HEK293 (cell line): ENCODE results near the gene C16orf86.
A peak's percentile ranks its signal among the peaks of the same experiment; 100 is the strongest.

Experiments used
- HOXC10 ChIP-seq: sonication (generic); formaldehyde crosslinking; IDR thresholded peaks from 2 replicates; pipeline ENCODE4 v1.8.1; 2023; ENCODE audit warnings: mild to moderate bottlenecking, missing genetic modification reagents
- KLF1 ChIP-seq: fragments of 450-650 bp; formaldehyde crosslinking; IDR thresholded peaks from 2 replicates; pipeline ENCODE4 v1.5.1; 2016; ENCODE audit warnings: missing biosample characterization, missing genetic modification characterization
- KLF10 ChIP-seq: fragments of 450-650 bp; IDR thresholded peaks from 2 replicates; pipeline ENCODE4 v1.5.1; 2018; ENCODE audit warnings: missing biosample characterization, mild to moderate bottlenecking, missing genetic modification characterization
- KLF17 ChIP-seq: fragments of 450-650 bp; formaldehyde crosslinking; IDR thresholded peaks from 2 replicates; pipeline ENCODE4 v1.5.1; 2016; ENCODE audit warnings: missing biosample characterization, missing genetic modification characterization
- SP2 ChIP-seq: fragments of 450-650 bp; formaldehyde crosslinking; IDR thresholded peaks from 2 replicates; pipeline ENCODE4 v1.5.1; 2016; ENCODE audit warnings: missing biosample characterization, missing genetic modification characterization
- SP3 ChIP-seq: fragments of 450-650 bp; formaldehyde crosslinking; IDR thresholded peaks from 2 replicates; pipeline ENCODE4 v1.5.1; 2016; ENCODE audit warnings: missing biosample characterization, missing genetic modification characterization
- ZBTB20 ChIP-seq: fragments of 450-650 bp; formaldehyde crosslinking; IDR thresholded peaks from 2 replicates; pipeline ENCODE4 v1.5.1; 2016; ENCODE audit warnings: missing biosample characterization, missing genetic modification characterization
- ZEB2 ChIP-seq: fragments of 450-650 bp; formaldehyde crosslinking; IDR thresholded peaks from 2 replicates; pipeline ENCODE4 v1.5.1; 2016; ENCODE audit warnings: missing biosample characterization, missing genetic modification characterization
- ZNF138 ChIP-seq: fragments of 450-650 bp; formaldehyde crosslinking; IDR thresholded peaks from 2 replicates; pipeline ENCODE4 v1.5.1; 2016; ENCODE audit warnings: missing biosample characterization, missing genetic modification characterization, borderline replicate concordance
- ZNF157 ChIP-seq: fragments of 450-650 bp; formaldehyde crosslinking; IDR thresholded peaks from 2 replicates; pipeline ENCODE4 v1.5.1; 2016; ENCODE audit warnings: missing biosample characterization, missing genetic modification characterization
- ZNF223 ChIP-seq: fragments of 450-650 bp; formaldehyde crosslinking; IDR thresholded peaks from 2 replicates; pipeline ENCODE4 v1.5.1; 2016; ENCODE audit warnings: missing biosample characterization, missing genetic modification characterization
- ZNF24 ChIP-seq: fragments of 450-650 bp; formaldehyde crosslinking; IDR thresholded peaks from 2 replicates; pipeline ENCODE4 v1.5.1; 2016; ENCODE audit warnings: missing biosample characterization, missing genetic modification characterization
- ZNF335 ChIP-seq: fragments of 450-650 bp; formaldehyde crosslinking; conservative IDR thresholded peaks from 2 replicates; pipeline ENCODE4 v1.5.1; 2016; ENCODE audit warnings: missing biosample characterization, missing genetic modification characterization
- ZNF561 ChIP-seq: fragments of 450-650 bp; IDR thresholded peaks from 2 replicates; pipeline ENCODE4 v1.5.1; 2018; ENCODE audit warnings: missing biosample characterization, missing genetic modification characterization, borderline replicate concordance
- ZNF639 ChIP-seq: fragments of 450-650 bp; formaldehyde crosslinking; IDR thresholded peaks from 2 replicates; pipeline ENCODE4 v1.5.1; 2016; ENCODE audit warnings: missing biosample characterization, missing genetic modification characterization
- ZNF704 ChIP-seq: fragments of 450-650 bp; formaldehyde crosslinking; IDR thresholded peaks from 2 replicates; pipeline ENCODE4 v1.5.1; 2016; ENCODE audit warnings: missing biosample characterization, missing genetic modification characterization
- ZNF791 ChIP-seq: fragments of 450-650 bp; formaldehyde crosslinking; IDR thresholded peaks from 2 replicates; pipeline ENCODE4 v1.5.1; 2016; ENCODE audit warnings: missing biosample characterization, missing genetic modification characterization
- ZSCAN18 ChIP-seq: fragments of 450-650 bp; formaldehyde crosslinking; IDR thresholded peaks from 2 replicates; pipeline ENCODE4 v1.5.1; 2016; ENCODE audit warnings: missing biosample characterization, missing genetic modification characterization
- TF ChIP-seq, protein P1 (sequence below): fragments of 450-650 bp; formaldehyde crosslinking; IDR thresholded peaks from 2 replicates; pipeline ENCODE4 v1.5.1; 2016; ENCODE audit warnings: missing biosample characterization, missing genetic modification characterization
- TF ChIP-seq, protein P2 (sequence below): fragments of 450-650 bp; formaldehyde crosslinking; IDR thresholded peaks from 2 replicates; pipeline ENCODE4 v1.5.1; 2016; ENCODE audit warnings: missing biosample characterization, missing genetic modification characterization
- TF ChIP-seq, protein P3 (sequence below): fragments of 450-650 bp; formaldehyde crosslinking; IDR thresholded peaks from 2 replicates; pipeline ENCODE4 v1.5.1; 2016; ENCODE audit warnings: missing biosample characterization, missing genetic modification characterization

C16orf86 gene

DNA sequence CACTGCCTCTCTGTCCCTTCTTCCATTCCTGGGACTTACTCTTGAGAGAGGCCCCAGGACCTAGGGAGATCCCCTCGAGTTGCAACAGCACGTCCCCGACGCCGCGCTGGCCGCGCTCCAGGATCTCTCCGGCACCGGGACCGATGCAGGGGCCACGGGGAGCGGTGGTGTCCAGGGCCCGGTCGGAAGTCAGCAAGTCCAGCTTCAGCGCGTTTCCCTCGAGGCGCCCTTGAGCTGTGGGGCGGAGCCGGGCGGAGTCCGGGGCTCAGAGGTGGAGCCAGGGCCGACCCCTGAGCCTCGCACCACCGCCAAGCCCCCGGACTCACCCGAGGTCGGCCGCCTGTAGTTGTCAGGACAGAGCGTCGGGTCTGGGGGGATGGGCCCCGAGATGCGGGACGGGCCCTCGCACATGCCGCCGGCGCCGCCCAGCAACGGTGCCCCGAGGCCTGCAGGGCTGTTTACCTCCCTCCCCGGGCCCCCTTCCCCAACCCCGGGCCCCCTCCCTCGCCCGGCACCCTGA lies 522 bp upstream of the C16orf86 start (continued):
- TF ChIP-seq, protein P1, sequence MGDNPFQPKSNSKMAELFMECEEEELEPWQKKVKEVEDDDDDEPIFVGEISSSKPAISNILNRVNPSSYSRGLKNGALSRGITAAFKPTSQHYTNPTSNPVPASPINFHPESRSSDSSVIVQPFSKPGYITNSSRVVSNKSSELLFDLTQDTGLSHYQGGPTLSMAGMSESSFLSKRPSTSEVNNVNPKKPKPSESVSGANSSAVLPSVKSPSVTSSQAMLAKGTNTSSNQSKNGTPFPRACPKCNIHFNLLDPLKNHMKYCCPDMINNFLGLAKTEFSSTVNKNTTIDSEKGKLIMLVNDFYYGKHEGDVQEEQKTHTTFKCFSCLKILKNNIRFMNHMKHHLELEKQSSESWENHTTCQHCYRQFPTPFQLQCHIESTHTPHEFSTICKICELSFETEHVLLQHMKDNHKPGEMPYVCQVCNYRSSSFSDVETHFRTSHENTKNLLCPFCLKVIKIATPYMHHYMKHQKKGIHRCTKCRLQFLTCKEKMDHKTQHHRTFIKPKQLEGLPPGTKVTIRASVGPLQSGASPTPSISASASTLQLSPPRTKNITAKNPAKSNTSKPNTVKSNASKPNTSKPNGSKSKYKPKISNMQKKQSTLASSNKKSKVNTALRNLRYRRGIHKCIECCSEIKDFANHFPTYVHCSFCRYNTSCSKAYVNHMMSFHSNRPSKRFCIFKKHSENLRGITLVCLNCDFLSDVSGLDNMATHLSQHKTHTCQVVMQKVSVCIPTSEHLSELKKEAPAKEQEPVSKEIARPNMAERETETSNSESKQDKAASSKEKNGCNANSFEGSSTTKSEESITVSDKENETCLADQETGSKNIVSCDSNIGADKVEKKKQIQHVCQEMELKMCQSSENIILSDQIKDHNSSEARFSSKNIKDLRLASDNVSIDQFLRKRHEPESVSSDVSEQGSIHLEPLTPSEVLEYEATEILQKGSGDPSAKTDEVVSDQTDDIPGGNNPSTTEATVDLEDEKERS: no peak
- no peak for TF ChIP-seq ZNF157
- TF ChIP-seq KLF10: no peak
- no peak for TF ChIP-seq ZNF138 (tag by site-specific recombination)
- TF ChIP-seq ZEB2 (tag by site-specific recombination): no peak
- no peak for TF ChIP-seq ZNF704 (tag by site-specific recombination)
- no peak for TF ChIP-seq HOXC10 (CRISPR knock-in tag)
- TF ChIP-seq KLF17: no peak
- TF ChIP-seq ZSCAN18 (tag by site-specific recombination): no peak
- TF ChIP-seq ZNF223 (tag by site-specific recombination): no peak
- no peak for TF ChIP-seq ZNF561 (tag by site-specific recombination)
- no peak for TF ChIP-seq SP2 (tag by site-specific recombination)
- TF ChIP-seq, protein P2, sequence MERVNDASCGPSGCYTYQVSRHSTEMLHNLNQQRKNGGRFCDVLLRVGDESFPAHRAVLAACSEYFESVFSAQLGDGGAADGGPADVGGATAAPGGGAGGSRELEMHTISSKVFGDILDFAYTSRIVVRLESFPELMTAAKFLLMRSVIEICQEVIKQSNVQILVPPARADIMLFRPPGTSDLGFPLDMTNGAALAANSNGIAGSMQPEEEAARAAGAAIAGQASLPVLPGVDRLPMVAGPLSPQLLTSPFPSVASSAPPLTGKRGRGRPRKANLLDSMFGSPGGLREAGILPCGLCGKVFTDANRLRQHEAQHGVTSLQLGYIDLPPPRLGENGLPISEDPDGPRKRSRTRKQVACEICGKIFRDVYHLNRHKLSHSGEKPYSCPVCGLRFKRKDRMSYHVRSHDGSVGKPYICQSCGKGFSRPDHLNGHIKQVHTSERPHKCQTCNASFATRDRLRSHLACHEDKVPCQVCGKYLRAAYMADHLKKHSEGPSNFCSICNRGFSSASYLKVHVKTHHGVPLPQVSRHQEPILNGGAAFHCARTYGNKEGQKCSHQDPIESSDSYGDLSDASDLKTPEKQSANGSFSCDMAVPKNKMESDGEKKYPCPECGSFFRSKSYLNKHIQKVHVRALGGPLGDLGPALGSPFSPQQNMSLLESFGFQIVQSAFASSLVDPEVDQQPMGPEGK (tag by site-specific recombination): peak; percentile 17; the same call in 1 of the 2 replicates
- TF ChIP-seq, protein P3, sequence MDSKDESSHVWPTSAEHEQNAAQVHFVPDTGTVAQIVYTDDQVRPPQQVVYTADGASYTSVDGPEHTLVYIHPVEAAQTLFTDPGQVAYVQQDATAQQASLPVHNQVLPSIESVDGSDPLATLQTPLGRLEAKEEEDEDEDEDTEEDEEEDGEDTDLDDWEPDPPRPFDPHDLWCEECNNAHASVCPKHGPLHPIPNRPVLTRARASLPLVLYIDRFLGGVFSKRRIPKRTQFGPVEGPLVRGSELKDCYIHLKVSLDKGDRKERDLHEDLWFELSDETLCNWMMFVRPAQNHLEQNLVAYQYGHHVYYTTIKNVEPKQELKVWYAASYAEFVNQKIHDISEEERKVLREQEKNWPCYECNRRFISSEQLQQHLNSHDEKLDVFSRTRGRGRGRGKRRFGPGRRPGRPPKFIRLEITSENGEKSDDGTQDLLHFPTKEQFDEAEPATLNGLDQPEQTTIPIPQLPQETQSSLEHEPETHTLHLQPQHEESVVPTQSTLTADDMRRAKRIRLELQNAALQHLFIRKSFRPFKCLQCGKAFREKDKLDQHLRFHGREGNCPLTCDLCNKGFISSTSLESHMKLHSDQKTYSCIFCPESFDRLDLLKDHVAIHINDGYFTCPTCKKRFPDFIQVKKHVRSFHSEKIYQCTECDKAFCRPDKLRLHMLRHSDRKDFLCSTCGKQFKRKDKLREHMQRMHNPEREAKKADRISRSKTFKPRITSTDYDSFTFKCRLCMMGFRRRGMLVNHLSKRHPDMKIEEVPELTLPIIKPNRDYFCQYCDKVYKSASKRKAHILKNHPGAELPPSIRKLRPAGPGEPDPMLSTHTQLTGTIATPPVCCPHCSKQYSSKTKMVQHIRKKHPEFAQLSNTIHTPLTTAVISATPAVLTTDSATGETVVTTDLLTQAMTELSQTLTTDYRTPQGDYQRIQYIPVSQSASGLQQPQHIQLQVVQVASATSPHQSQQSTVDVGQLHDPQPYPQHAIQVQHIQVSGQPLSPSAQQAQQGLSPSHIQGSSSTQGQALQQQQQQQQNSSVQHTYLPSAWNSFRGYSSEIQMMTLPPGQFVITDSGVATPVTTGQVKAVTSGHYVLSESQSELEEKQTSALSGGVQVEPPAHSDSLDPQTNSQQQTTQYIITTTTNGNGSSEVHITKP (tag by site-specific recombination): peak; percentile 36; the same call in 1 of the 2 replicates
- no peak for TF ChIP-seq ZNF24 (tag by site-specific recombination)
- TF ChIP-seq SP3: peak; percentile 39
- 0 out of 2 replicates have a peak, but pooled peaks have one; percentile 12 for TF ChIP-seq ZNF335 (tag by site-specific recombination)
- TF ChIP-seq ZNF639 (tag by site-specific recombination): no peak
- TF ChIP-seq ZNF791 (tag by site-specific recombination): no peak
- peak; percentile 12; the same call in 1 of the 2 replicates for TF ChIP-seq KLF1 (tag by site-specific recombination)
- peak; percentile 89; the same call in 1 of the 2 replicates for TF ChIP-seq ZBTB20 (tag by site-specific recombination)
